K562 (cell line): ENCODE measurements around the gene THAP11. TPM values are rescaled to one million over a fixed set of nuclear protein-coding genes. Genes with fewer than 3 reads are reported as not detected.
A peak's percentile ranks its signal among the peaks of the same experiment; 100 is the strongest.

Experiments used
- ATF3 ChIP-seq, 2 experiments: fragments of 450-650 bp in 1 of 2; sonication (generic) in 1 of 2; formaldehyde crosslinking in 1 of 2; IDR thresholded peaks in 1 of 2; conservative IDR thresholded peaks in 1 of 2; 2 replicates each; pipeline versions ENCODE4 v1.6.1 to v1.8.1; 2016 to 2023; ENCODE audit warnings: mild to moderate bottlenecking in 2 of 2, moderate library complexity in 2 of 2, inconsistent platforms in 1 of 2, missing genetic modification reagents in 1 of 2
- BHLHE40 ChIP-seq: IDR thresholded peaks from 2 replicates; pipeline ENCODE4 v1.6.1; 2011; ENCODE audit warnings: low read length, improper control_type of control experiment
- CBFA2T3 ChIP-seq: fragments of 450-650 bp; IDR thresholded peaks from 2 replicates; pipeline ENCODE4 v1.6.1; 2017
- CBFB ChIP-seq: sonication (generic); formaldehyde crosslinking; IDR thresholded peaks from 2 replicates; pipeline ENCODE4 v1.4.0; 2020; ENCODE audit warnings: mild to moderate bottlenecking, missing genetic modification reagents
- EHMT2 ChIP-seq: fragments of 450-650 bp; IDR thresholded peaks from 2 replicates; pipeline ENCODE4 v1.6.1; 2018; ENCODE audit warnings: antibody characterized with exemption
- FOXJ2 ChIP-seq: fragments of 200-800 bp; sonication (Bioruptor generic); IDR thresholded peaks from 2 replicates; pipeline ENCODE4 v1.6.1; 2016; ENCODE audit warnings: missing genetic modification characterization, missing compliant biosample characterization
- JUND ChIP-seq, 2 experiments: IDR thresholded peaks; 2 replicates in 1 of 2; 3 replicates in 1 of 2; pipeline ENCODE4 v1.6.1; 2011; ENCODE audit warnings: borderline replicate concordance in 2 of 2, low read depth in 2 of 2, low read length in 2 of 2, improper control_type of control experiment in 1 of 2, missing biosample characterization in 1 of 2, missing genetic modification characterization in 1 of 2, missing genetic modification reagents in 1 of 2
- NR2C2 ChIP-seq, 2 experiments: fragments of 200-800 bp in 1 of 2; sonication (Bioruptor generic) in 1 of 2; sonication (generic) in 1 of 2; formaldehyde crosslinking in 1 of 2; IDR thresholded peaks; 2 replicates each; pipeline versions ENCODE4 v1.6.1 to v1.8.0; 2016 to 2022; ENCODE audit warnings: mild to moderate bottlenecking in 1 of 2, missing compliant biosample characterization in 1 of 2, missing genetic modification characterization in 1 of 2, missing genetic modification reagents in 1 of 2
- RNF2 ChIP-seq: sonication (generic); IDR thresholded peaks from 2 replicates; pipeline ENCODE4 v1.6.1; 2016
- TFAP4 ChIP-seq: sonication (generic); formaldehyde crosslinking; IDR thresholded peaks from 2 replicates; pipeline ENCODE4 v1.8.0; 2022; ENCODE audit warnings: missing genetic modification reagents, mild to moderate bottlenecking, moderate library complexity, borderline replicate concordance
- ZBTB5 ChIP-seq: fragments of 450-650 bp; IDR thresholded peaks from 2 replicates; pipeline ENCODE4 v1.6.1; 2017; ENCODE audit warnings: antibody characterized with exemption
- ZEB2 ChIP-seq: fragments of 450-650 bp; IDR thresholded peaks from 2 replicates; pipeline ENCODE4 v1.6.1; 2016
- polyA plus RNA-seq, 8 experiments: library from polyadenylated mRNA; depleted of rRNA in 4 of 8; stranded (reverse) in 5 of 8; unstranded in 3 of 8; fragments of >200 nt; fragmentation: Nextera tagmentation in 2 of 8; fragmentation: Illumina TruSeq in 1 of 8; extraction: Ambion mirVana in 2 of 8; extraction: Trizol in 1 of 8; gene quantifications; 2 replicates each; pipeline versions ENCODE4 v1.2.1 to v1.2.3, GENCODE V29; 2011 to 2014; ENCODE audit warnings: inconsistent platforms in 1 of 8, missing spikeins in 1 of 8
- total RNA-seq, 7 experiments: library from RNA; depleted of rRNA in 6 of 7; stranded (reverse); fragments of >200 nt in 6 of 7; fragmentation: Illumina TruSeq in 2 of 7; extraction: Trizol in 2 of 7; gene quantifications; 2 replicates each; pipeline versions ENCODE4 v1.2.1 to v1.2.3, GENCODE V29; 2011 to 2021; ENCODE audit warnings: low replicate concordance in 1 of 7
- TF ChIP-seq, protein P1 (sequence below): IDR thresholded peaks from 2 replicates; pipeline ENCODE4 v1.6.1; 2011; ENCODE audit warnings: borderline replicate concordance, low read depth, mild to moderate bottlenecking, moderate library complexity, low read length; ENCODE audit not compliant: insufficient read depth, poor library complexity, severe bottlenecking
- TF ChIP-seq, protein P2 (sequence below), 3 experiments: fragments of 200-800 bp in 1 of 3; fragments of 250-450 bp in 1 of 3; fragments of 450-650 bp in 1 of 3; sonication (Bioruptor Pico) in 1 of 3; sonication (Bioruptor generic) in 1 of 3; formaldehyde crosslinking in 1 of 3; IDR thresholded peaks; 2 replicates each; pipeline versions ENCODE4 v1.6.1 to v1.8.0; 2016 to 2022; ENCODE audit warnings: mild to moderate bottlenecking in 2 of 3, missing genetic modification characterization in 2 of 3, missing compliant biosample characterization in 1 of 3, moderate library complexity in 1 of 3

Gene THAP11
- total and polyA plus RNA-seq, 9 of the 15 experiments (the other 6 are each of a cell fraction or from before 2014, with no cell fraction given) = 2.4 to 31.6 (median 21.4) TPM

DNA sequence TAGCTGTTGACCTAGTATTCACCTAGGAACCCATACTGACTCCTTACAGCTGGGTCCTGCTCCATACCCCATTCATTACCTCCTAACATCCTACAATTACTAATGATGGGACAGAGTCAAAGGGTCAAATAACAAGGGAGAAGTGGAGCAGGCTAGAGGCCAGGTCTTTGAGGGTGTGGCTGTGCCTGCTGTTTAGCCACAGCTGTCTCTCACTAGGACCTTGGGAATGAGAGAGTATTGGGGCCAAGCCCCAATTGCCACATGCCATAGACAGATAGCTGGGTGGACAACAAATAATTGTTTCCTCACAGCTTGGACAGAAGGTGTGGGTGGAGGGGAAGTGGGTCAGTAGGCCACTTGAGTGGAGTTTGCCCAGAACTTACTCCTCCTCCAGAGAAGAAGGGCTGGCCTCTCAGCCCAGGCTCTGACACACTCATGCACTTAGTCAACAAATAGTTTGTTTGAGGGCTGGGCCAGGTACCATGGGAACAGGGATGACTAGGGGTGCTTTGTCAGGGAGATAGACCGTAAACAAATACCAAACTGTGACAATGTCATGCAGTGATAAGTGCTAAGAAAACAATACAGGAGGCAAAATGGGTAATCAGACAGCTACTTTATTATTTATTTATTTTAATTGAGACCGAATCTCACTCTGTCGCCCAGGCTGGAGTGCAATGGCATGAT is 15.6 kb downstream of the THAP11 start (continued):
- TF ChIP-seq JUND (IDR thresholded peaks at IDR 0.05; ENCODE audit: borderline replicate concordance, low read depth, low read length) (peak; percentile 43; the same call in 1 of the 2 replicates), JUND (tag; IDR thresholded peaks at IDR 0.05; ENCODE audit: borderline replicate concordance, low read depth, low read length) (no peak; the same call in 2 of the 3 replicates), NR2C2 (CRISPR knock-in tag; IDR thresholded peaks at IDR 0.05) (no peak), NR2C2 (tag; IDR thresholded peaks at IDR 0.05) (peak; percentile 24; the same call in 1 of the 2 replicates), ZEB2 (no peak), TFAP4 (CRISPR knock-in tag) (peak; percentile 76), RNF2 (no peak), ATF3 (IDR thresholded peaks at IDR 0.05) (peak; percentile 54; the same call in 1 of the 2 replicates), ATF3 (CRISPR knock-in tag; conservative IDR thresholded peaks at IDR 0.05) (no peak), CBFB (no peak), EHMT2 (no peak), BHLHE40 (0 out of 2 replicates have a peak, but pooled peaks have one; percentile 6), CBFA2T3 (peak; percentile 60), FOXJ2 (tag) (peak; percentile 100), ZBTB5 (no peak)
- TF ChIP-seq, protein P1, sequence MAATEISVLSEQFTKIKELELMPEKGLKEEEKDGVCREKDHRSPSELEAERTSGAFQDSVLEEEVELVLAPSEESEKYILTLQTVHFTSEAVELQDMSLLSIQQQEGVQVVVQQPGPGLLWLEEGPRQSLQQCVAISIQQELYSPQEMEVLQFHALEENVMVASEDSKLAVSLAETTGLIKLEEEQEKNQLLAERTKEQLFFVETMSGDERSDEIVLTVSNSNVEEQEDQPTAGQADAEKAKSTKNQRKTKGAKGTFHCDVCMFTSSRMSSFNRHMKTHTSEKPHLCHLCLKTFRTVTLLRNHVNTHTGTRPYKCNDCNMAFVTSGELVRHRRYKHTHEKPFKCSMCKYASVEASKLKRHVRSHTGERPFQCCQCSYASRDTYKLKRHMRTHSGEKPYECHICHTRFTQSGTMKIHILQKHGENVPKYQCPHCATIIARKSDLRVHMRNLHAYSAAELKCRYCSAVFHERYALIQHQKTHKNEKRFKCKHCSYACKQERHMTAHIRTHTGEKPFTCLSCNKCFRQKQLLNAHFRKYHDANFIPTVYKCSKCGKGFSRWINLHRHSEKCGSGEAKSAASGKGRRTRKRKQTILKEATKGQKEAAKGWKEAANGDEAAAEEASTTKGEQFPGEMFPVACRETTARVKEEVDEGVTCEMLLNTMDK = no peak
- TF ChIP-seq, protein P2, sequence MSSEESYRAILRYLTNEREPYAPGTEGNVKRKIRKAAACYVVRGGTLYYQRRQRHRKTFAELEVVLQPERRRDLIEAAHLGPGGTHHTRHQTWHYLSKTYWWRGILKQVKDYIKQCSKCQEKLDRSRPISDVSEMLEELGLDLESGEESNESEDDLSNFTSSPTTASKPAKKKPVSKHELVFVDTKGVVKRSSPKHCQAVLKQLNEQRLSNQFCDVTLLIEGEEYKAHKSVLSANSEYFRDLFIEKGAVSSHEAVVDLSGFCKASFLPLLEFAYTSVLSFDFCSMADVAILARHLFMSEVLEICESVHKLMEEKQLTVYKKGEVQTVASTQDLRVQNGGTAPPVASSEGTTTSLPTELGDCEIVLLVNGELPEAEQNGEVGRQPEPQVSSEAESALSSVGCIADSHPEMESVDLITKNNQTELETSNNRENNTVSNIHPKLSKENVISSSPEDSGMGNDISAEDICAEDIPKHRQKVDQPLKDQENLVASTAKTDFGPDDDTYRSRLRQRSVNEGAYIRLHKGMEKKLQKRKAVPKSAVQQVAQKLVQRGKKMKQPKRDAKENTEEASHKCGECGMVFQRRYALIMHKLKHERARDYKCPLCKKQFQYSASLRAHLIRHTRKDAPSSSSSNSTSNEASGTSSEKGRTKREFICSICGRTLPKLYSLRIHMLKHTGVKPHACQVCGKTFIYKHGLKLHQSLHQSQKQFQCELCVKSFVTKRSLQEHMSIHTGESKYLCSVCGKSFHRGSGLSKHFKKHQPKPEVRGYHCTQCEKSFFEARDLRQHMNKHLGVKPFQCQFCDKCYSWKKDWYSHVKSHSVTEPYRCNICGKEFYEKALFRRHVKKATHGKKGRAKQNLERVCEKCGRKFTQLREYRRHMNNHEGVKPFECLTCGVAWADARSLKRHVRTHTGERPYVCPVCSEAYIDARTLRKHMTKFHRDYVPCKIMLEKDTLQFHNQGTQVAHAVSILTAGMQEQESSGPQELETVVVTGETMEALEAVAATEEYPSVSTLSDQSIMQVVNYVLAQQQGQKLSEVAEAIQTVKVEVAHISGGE (CRISPR knock-in tag; IDR thresholded peaks at IDR 0.05) = peak in 1 of 3 experiments; percentile 53; a peak in 2 of 6 replicates
